COLO668 (cell line): ENCODE data around the gene ASPDH.
"Not testable (repeated sequence)": the region's sequence is repeated elsewhere in the genome, so short reads cannot be mapped to it uniquely, and the experiment has no call there.

Experiments
- DNase-seq: peaks from one replicate; lab custom pipeline; 2025; ENCODE audit not compliant: unreplicated experiment; lab: John Stamatoyannopoulos, UW

ASPDH gene

GRCh38 chr19:50548191-50549058 lies 34.7 kb upstream of the ASPDH start:
- DNase-seq = no peak

GRCh38 chr19:50547385-50548190 lies 33.9 kb upstream of the ASPDH start:
- DNase-seq = no peak

- DNase-seq = peak; percentile 8
Observed at GRCh38 chr19:50546527-50547221, 33.0 kb upstream of the ASPDH start.

GRCh38 chr19:50542943-50543342 lies 29.2 kb upstream of the ASPDH start:
- no peak for DNase-seq

GRCh38 chr19:50537769-50538230 lies 24.1 kb upstream of the ASPDH start:
- peak; percentile 76 for DNase-seq

GRCh38 chr19:50537306-50537685 lies 23.6 kb upstream of the ASPDH start:
- DNase-seq = no peak

- no peak for DNase-seq
Observed at GRCh38 chr19:50536662-50537305, 23.1 kb upstream of the ASPDH start.

GRCh38 chr19:50535672-50536187 lies 22.0 kb upstream of the ASPDH start:
- no peak for DNase-seq

GRCh38 chr19:50534478-50534877 lies 20.8 kb upstream of the ASPDH start:
- DNase-seq = no peak

- DNase-seq = no peak
Observed at GRCh38 chr19:50532952-50533351, 19.2 kb upstream of the ASPDH start.

GRCh38 chr19:50531171-50531612 lies 17.5 kb upstream of the ASPDH start:
- no peak for DNase-seq

- not testable (repeated sequence) for DNase-seq
Observed at GRCh38 chr19:50528052-50528451, 14.3 kb upstream of the ASPDH start.

GRCh38 chr19:50522881-50523280 lies 9.2 kb upstream of the ASPDH start:
- DNase-seq = no peak

- no peak for DNase-seq
Observed at GRCh38 chr19:50520822-50521465, 7.2 kb upstream of the ASPDH start.

GRCh38 chr19:50519006-50519575 lies 5.4 kb upstream of the ASPDH start:
- no peak for DNase-seq

GRCh38 chr19:50518091-50519005 lies 4.6 kb upstream of the ASPDH start:
- no peak for DNase-seq

GRCh38 chr19:50517704-50518075 lies 4.0 kb upstream of the ASPDH start:
- no peak for DNase-seq

GRCh38 chr19:50516964-50517703 lies 3.4 kb upstream of the ASPDH start:
- DNase-seq = no peak
